ENCODE results near the gene CTTN. TPM values are rescaled to one million over a fixed set of nuclear protein-coding genes. Genes with fewer than 3 reads are reported as not detected.

The CTTN gene
- total and polyA plus RNA-seq, 7 donors, result 44.1 to 117 (median 88.4) TPM

GRCh38 chr11:70352601-70353000, 45.7 kb upstream of the CTTN start:
- Histone ChIP-seq H3K36me3 (ENCODE audit: insufficient read depth in 1 of 2, low read depth in 1 of 2) (peaks cover 10 to 94% of the 10 kb centered on the region in 2 donors), H3K4me3 (no peak overlapping the region), H3K9me3 (no peaks in the 10 kb centered on the region), H3K27ac (no peak overlapping the region), H3K27me3 (ENCODE audit: insufficient read depth in 3 of 3, low read length in 2 of 3) (no peaks in the 10 kb centered on the region), H3K4me1 (no peaks in the 10 kb centered on the region)
- intact Hi-C loops (cut with DNase I), result no loop called here
- no peak for DNase-seq
- WGBS, 3 donors, result 87 to 94% (median 91%) methylated on average over 19 of the region's 19 CpGs
- no peak for TF ChIP-seq CTCF (IDR thresholded peaks at IDR 0.05)
- ATAC-seq, result no peak

GRCh38 chr11:70353329-70353728, 45.0 kb upstream of the CTTN start:
- intact Hi-C loops (cut with DNase I), result no loop called here
- 89 to 94% (median 92%) methylated on average over 2 of the region's 2 CpGs for WGBS, 3 donors

GRCh38 chr11:70353900-70354568, 44.3 kb upstream of the CTTN start:
- no peaks in the 10 kb centered on the region for H3K4me1 ChIP-seq

More at GRCh38 chr11:70353329-70353728, 45.0 kb upstream of the CTTN start:
- no peak for DNase-seq
- ATAC-seq, result no peak
- H3K27me3 ChIP-seq (ENCODE audit: insufficient read depth in 3 of 3, low read length in 2 of 3), result no peaks in the 10 kb centered on the region
- no peak overlapping the region for H3K27ac ChIP-seq
- peaks cover 10 to 94% of the 10 kb centered on the region in 2 donors for H3K36me3 ChIP-seq (ENCODE audit: insufficient read depth in 1 of 2, low read depth in 1 of 2)
- H3K9me3 ChIP-seq, result no peaks in the 10 kb centered on the region
- H3K4me1 ChIP-seq, result no peaks in the 10 kb centered on the region
- no peak overlapping the region for H3K4me3 ChIP-seq
- TF ChIP-seq CTCF (IDR thresholded peaks at IDR 0.05), result no peak

GRCh38 chr11:70354629-70355028, 43.7 kb upstream of the CTTN start:
- intact Hi-C loops (cut with DNase I), result no loop called here
- Histone ChIP-seq H3K36me3 (ENCODE audit: insufficient read depth in 1 of 2, low read depth in 1 of 2) (peaks cover 10 to 94% of the 10 kb centered on the region in 2 donors), H3K27ac (no peak overlapping the region), H3K9me3 (no peaks in the 10 kb centered on the region), H3K27me3 (ENCODE audit: insufficient read depth in 3 of 3, low read length in 2 of 3) (no peaks in the 10 kb centered on the region), H3K4me1 (no peaks in the 10 kb centered on the region), H3K4me3 (no peak overlapping the region)
- WGBS, 3 donors, result 54 to 94% (median 84%) methylated on average over 2 of the region's 2 CpGs
- no peak for DNase-seq
- ATAC-seq, result no peak
- TF ChIP-seq CTCF (IDR thresholded peaks at IDR 0.05), result no peak

More at GRCh38 chr11:70353900-70354568, 44.3 kb upstream of the CTTN start:
- intact Hi-C loops (cut with DNase I), result no loop called here
- H3K27ac ChIP-seq, result no peak overlapping the region
- H3K4me3 ChIP-seq, result no peak overlapping the region
- WGBS, 3 donors, result 71 to 77% (median 74%) methylated on average over 19 of the region's 19 CpGs
- DNase-seq, result no peak
- ATAC-seq, result no peak
- H3K9me3 ChIP-seq, result no peaks in the 10 kb centered on the region
- H3K27me3 ChIP-seq (ENCODE audit: insufficient read depth in 3 of 3, low read length in 2 of 3), result no peaks in the 10 kb centered on the region
- TF ChIP-seq CTCF (IDR thresholded peaks at IDR 0.05), result no peak
- peaks cover 10 to 94% of the 10 kb centered on the region in 2 donors for H3K36me3 ChIP-seq (ENCODE audit: insufficient read depth in 1 of 2, low read depth in 1 of 2)

GRCh38 chr11:70358753-70359152, 39.6 kb upstream of the CTTN start:
- H3K4me3 ChIP-seq, result no peak overlapping the region
- WGBS, 3 donors, result 87 to 97% (median 95%) methylated on average over 11 of the region's 11 CpGs
- no peaks in the 10 kb centered on the region for H3K27me3 ChIP-seq (ENCODE audit: insufficient read depth in 3 of 3, low read length in 2 of 3)
- DNase-seq (no peak), ATAC-seq (no peak)
- intact Hi-C loops (cut with DNase I), result no loop called here
- TF ChIP-seq CTCF (IDR thresholded peaks at IDR 0.05), result no peak
- H3K9me3 ChIP-seq, result no peaks in the 10 kb centered on the region
- H3K4me1 ChIP-seq, result no peaks in the 10 kb centered on the region
- H3K27ac ChIP-seq, result no peak overlapping the region
- H3K36me3 ChIP-seq (ENCODE audit: insufficient read depth in 1 of 2, low read depth in 1 of 2), result peaks cover 10 to 94% of the 10 kb centered on the region in 2 donors
